Limb (tissue), 2 donors: ENCODE measurements around the gene YRDC.

Source experiments
- DNase-seq, 2 donors: peaks; one replicate each; pipeline ENCODE4 v3.0.0-alpha.2; 2016; ENCODE audit errors: extremely low spot score in 2 of 2

YRDC gene

DNA sequence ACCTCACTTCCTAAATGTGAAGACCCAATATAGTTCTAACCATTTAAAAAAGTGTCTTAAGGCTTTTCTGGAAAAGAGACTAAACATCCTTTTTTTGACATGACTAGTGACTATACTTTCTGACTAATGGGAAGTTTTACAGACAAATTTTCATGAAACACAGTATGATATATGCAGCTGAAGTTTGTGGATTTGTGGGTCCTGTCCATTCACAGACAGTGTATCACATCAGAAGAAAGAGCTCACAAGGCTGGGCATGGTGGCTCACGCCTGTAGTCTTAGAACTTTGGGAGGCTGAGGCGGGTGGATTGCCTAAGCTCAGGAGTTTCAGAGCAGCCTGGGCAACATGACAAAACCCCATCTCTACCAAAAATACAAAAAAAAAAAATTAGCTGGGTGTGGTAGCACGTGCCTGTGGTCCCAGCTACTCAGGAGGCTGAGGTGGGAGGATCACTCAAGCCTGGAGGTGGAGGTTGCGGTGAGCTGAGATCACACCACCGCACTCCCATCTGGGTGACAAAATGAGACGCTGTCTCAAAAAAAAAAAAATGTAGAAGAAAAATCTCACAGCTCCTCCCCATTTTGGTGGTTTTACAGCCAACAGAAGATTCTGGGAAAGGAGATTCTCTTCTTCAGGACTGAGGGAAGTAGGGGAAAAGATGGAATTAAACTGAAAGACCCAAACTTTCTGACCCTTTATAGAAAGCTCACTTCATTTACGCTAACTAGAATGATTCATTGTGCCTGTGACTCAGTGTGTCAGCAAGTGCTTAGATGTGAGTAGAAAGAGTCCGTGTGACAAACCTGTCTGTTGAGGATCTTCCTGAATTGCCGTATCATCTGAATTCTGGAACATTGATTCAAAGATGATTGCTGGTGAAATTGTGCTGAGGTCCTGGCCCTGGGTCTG lies 15.2 kb upstream of the YRDC start:
- no peak for DNase-seq

GRCh38 chr1:37821481-37821880 lies 13.5 kb upstream of the YRDC start:
- no peak for DNase-seq

- no peak for DNase-seq
These were observed 9.5 kb upstream of the YRDC start for GRCh38 chr1:37817481-37817880.

- DNase-seq, result no peak
These were observed 6.2 kb upstream of the YRDC start for GRCh38 chr1:37814252-37814651.

DNA sequence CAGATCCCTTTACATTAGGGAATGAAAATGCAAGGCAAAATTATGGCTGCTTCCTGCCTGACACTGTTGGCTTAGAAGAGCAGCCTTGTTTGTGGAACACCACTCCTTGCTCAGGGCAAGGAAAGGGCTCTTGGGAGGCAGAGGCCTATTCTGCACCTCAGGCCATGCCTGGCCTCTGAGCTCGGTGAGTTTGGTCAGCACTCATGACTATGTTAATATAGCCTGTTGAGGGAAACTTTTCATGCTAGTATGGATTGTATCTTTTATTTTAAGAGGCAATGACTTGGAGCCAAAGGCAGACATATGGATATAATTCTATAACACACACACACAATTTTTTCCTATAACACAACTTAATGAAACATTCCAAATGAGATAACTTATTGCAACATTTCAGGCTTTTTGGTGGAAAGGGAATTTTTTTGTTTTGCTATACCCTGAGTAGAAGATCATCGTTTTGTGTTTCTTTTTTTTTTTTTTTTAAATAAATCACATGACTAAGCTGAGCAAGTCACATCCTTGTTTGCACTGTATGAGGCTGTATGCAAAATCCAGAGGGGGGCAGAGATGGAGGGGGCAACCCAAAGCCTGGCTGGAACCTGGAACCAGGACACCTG lies 5.6 kb upstream of the YRDC start:
- no peak for DNase-seq

DNA sequence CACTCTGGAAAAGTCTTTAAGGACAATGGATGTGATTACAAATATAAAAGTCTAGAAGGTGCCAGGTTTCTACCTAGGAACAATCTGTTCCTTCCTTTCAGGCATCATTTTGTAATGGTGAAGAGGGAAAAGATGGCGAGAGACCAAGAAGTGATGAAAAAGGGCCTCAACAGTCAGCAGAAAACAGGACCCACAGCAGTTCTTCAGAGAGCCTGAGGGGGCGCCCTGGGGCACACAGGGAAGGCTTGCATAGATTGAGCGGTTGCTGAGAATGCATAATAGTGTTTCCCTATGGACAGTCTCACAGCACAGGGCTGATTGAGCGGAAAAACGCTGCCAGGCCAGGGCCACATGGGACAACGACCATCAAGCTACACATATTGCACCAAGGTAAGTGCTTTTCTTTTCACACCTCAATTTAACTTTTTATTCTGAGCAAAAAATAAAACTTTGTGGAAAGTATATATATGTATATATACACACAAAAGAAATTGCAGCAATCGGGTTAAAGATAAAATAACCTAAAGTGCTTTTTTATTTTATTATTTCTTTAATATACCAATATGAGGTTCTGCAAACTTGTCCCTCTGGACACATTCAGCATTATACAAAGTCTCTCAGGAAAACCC lies 3.1 kb upstream of the YRDC start:
- peak; percentile 54 to 73 for DNase-seq

DNA sequence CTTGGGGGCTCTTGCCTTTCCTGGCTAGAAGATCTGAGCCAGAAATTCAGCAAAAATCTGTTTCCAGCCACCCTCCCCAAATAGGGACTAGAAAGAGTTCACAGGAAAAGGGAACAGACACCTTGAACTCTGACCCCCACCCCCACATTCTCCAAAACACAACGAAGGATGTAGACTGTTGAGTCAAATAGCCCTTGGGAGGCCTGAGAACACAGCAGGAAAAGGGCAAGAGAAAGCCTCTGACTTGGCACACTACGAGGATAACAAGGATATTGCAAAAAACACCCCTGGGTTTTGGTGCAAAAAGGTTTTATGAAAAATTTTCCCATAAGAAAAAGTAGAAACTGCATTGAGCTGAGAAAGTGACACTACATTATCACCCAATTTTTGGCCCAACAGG lies 1.9 kb upstream of the YRDC start:
- DNase-seq, result no peak

GRCh38 chr1:37808369-37809319 lies 636 bp upstream of the YRDC start:
- peak; percentile 39 to 75 for DNase-seq

DNA sequence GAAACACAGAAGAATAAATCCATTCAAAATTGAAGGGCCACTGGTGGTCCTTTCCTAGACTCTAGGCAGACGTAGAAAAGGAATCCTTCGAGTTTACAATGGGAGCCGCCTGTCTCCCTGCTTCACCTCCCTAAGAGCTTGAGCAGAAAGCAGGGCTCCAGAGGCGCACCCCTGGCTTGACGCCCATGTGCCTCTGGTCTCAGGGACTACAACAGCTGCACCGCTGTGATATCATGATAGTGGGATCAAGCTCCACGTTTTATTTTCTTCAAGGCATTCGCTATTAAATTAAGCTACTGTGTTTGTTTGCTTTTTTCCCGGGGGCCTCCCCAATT lies 821 bp downstream of the YRDC start:
- no peak for DNase-seq

DNA sequence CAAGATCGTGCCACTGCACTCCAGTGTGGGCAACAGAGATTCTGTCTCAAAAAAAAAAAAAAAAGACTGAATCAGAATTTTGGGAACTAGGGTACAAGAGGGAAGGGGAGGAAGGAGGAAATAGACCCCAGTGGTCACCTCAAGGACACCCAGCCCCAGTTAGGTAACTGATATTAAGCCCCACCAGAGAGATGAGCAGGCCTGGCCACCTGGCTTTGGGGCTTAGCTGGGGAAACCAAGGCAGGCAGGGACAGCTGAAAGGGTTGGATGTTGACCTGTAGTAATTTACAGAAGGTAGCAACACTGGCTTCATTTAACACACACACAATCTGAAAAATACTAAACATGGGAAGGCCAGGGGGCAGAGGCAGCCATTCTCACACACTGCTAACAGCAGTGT lies 5.6 kb downstream of the YRDC start:
- no peak for DNase-seq

DNA sequence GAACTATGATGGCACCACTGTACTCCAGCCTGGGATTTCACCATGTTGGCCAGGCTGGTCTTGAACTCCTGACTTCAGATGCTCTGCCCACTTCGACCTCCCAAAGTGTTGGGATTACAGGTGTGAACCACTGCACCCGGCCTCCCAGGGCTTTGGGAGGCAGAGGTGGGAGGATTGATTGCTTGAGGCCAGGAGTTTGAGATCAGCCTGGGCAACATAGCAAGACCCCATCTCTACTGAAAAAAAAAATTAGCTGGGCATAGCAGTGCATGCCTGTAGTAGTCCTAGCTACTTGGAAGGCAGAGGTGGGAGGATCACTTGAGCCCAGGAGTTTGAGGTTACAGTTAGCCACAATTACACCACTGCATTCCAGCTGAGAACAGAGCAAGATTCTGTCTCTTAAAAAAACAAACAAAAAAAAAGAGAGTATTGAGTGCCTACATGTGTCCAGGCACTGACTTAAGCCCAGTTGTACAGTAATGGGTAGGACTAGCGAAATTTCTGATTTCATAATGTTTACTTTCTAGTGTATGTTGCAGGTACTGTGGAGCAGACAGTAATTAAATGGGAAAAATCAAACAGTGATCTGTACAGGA lies 10.2 kb downstream of the YRDC start:
- DNase-seq, result no peak

DNA sequence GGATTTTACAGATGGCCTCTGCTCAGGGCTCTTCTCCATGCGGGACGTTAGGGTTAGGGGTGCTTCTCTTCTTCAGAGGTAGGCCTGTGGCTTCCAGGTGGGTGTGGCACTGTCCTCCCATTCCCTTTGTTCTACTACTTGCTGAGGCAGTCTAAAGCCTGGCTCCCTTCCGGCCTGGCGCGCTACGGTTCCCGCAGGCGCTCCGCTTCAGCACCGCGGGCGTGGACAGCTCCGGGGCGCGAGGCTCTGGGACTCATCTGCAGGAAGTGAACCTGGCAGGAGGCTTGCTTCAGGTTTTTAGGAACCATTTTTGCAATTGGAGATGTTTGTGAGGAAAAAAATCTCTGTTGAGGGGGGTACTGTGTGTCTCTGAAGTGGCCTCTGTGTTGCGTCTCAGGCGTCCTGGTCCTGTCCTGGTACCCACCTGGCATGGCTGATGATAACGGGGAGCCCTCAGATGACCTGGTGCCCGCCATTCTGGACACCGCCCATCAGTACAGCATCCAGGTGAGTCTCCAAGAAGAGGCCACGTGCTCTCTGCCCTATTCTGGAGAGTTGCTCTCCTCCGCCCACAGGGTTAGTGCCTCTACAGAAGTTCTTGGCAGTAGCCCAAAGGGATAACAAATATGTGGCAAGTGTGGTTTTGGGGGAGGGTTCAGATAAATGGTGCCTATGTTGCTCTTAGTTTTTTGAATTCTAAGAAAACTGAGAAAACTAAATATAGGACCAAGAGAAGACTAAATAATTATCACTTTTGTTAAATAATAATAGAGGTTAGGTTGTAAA lies 12.5 kb downstream of the YRDC start:
- DNase-seq, result peak; percentile 42 to 82

DNA sequence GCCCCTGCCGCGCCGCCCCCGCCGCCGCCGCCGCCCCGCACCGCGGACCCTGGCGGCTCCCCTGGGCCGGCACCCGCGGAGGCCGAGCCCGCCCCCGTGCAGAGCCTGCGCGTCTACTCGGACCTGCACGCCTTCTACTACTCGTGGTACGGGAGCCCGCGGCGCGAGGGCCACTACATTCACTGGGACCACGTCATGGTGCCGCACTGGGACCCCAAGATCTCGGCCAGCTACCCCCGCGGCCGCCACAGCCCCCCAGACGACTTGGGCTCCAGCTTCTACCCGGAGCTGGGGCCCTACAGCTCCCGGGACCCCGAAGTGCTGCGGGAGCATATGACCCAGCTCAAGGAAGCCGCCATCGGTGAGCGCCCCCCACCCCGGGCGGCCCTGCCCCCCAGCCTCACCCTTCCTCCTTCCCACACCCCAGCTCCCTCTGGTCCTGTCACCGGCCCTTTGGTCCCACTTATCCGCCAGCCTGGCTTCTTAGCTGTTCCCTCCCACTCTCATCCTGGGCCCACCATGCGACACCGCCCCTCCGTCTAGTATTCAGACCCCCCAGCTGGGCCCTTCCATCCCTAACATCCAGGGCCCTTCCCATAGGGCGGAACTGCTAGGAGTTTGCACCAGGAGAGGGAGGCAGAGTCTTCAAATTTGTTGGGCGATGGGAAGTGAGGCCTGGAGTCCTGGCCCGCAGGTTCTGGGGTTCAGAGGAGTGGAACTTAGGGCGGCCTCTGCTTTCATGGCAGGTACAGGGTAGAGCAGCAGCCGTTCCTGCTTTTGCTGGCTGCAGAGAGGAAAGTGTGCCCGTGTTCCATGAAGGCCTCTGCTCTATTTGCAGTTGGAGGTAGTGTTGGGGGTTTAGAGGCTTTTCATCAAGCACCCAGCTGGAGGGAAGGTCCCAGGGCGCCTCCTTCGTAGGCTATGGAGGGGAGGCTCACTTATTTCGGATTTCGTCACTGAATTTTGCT lies 13.4 kb downstream of the YRDC start:
- no peak for DNase-seq

DNA sequence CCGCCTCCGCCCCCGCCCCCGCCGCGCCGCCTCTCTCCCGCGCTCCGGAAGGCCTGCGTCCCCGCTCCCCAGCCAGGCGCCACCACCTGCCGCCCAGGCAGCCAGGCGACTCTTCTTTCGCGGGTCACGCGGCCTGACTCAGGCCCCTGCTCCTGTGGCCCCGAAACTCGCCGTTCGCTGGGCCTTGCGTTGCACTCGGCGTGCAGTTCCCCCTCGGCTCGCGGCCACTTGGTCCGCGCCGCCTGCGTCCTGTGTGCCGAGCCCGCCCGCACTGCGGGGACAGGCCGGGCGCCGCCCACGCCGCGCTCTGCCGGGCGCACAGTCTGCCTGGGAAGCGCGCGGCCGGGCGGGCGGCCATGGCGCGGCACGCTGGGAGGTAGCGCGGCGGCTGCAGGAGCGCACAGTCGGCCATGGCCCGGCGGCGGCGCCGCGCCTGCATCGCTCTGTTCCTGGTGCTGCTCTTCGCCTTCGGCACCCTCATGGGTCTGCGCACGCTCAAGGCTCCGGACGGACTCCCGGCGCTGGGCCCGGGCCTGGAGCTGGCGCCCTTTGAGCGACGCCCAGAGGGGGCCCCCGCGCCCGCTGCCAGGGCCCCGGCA lies 14.1 kb downstream of the YRDC start, which contains the start of gene MANEAL:
Gene MANEAL (plus strand): TSS at position 75 of the 599 bp plus-strand sequence. CDS start 336 bp downstream, at position 411.
- DNase-seq, result peak; percentile 26 to 72

DNA sequence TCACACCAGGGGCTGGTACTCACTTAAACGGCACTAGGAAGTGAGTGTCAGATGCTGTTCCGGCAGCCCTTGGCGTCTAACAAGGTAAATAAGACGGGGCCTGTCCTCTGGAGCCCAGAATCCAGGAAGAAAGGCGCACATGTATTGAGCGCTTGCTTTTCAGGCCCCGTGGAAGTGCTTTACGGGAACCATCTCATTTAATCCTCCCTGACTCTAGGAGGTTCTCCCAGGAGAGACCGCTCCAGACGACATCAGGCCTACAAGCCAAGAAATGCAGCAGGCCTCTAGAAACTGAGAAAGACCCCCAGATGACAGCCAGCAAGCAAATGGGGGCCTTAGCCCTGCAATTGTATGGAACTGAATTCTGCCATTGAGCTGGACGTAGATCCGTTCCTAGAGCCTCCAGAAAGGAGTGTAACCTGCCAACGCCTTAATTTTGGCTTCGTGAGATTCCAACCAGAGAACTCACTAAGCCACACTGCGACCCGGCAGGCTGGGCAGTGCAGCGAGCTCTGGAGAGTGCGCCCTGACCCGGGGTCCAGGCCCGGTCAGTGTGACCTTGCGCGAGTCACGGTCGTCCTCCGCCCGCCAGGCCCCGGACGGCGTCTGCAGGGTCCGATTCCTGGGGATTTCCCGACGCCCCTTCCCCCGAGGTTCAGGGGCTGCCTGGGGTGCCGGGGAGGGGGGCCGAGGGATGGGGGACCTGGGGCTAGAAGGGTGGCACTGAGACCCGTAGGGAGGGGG lies 14.9 kb downstream of the YRDC start:
- DNase-seq, result peak in 1 of 2 donors; percentile 33

DNA sequence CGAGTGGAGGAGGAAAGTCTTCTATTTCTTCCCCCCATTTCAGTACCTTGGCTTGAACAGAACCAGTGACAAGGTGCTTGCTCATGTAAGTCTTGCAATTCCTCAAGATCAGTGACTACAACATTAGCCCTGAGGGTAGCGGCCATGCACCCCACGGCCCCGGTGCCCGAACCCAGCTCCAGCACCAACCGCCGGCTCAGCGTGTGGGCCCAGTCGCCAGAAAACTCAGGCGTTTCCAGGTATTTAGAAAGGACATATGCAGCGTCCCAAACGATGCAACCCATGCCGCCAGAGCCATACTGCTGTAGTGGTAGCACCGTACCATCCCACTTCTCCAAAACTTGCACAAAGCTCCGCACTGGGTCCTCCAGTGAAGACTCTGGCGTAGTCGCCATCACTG lies 25.5 kb downstream of the YRDC start:
- no peak for DNase-seq

DNA sequence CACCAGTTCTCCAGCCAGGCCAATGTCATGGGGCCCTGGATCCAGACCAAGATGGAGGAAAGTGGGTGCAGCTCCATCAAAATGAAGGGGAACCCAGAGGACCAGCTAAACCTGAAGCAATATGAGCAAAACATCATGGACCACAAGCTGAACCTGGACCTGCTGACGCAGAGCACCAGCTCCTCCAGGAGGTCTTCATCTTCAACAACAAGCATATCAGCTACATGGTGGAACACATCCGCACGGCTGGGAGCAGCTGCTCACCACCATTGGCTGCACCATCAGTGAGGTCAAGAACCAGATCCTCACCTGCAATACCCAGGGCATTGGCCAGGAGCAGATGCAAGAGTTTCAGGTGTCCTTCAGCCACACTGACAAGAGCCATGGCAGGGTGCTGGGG lies 29.4 kb downstream of the YRDC start:
- DNase-seq, result no peak
